ENCODE results near the gene HTATSF1.

HTATSF1 gene, protein sequence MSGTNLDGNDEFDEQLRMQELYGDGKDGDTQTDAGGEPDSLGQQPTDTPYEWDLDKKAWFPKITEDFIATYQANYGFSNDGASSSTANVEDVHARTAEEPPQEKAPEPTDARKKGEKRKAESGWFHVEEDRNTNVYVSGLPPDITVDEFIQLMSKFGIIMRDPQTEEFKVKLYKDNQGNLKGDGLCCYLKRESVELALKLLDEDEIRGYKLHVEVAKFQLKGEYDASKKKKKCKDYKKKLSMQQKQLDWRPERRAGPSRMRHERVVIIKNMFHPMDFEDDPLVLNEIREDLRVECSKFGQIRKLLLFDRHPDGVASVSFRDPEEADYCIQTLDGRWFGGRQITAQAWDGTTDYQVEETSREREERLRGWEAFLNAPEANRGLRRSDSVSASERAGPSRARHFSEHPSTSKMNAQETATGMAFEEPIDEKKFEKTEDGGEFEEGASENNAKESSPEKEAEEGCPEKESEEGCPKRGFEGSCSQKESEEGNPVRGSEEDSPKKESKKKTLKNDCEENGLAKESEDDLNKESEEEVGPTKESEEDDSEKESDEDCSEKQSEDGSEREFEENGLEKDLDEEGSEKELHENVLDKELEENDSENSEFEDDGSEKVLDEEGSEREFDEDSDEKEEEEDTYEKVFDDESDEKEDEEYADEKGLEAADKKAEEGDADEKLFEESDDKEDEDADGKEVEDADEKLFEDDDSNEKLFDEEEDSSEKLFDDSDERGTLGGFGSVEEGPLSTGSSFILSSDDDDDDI

DNA sequence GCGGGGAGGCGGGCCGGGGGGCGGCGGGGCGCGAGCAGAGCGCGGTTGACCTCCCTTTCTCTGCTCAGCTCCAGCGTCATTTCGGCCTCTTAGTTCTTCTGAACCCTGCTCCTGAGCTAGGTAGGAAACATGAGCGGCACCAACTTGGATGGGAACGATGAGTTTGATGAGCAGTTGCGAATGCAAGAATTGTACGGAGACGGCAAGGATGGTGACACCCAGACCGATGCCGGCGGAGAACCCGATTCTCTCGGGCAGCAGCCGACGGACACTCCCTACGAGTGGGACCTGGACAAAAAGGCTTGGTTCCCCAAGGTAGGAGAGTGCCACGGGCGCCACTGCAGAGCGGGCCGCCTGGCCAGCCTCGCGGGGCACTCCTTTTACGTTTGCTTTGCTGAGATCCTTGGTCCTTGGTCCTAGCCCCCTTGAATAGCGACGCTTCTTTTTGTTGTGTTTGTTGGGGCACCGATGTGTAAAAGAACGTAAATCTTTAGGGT is at the start of gene HTATSF1:
HTATSF1 (plus strand) TSS at position 37 of the 497 bp plus-strand sequence; CDS start at position 130, 93 bp downstream.
- no peak for DNase-seq (ENCODE audit: low read depth, low spot score)

DNA sequence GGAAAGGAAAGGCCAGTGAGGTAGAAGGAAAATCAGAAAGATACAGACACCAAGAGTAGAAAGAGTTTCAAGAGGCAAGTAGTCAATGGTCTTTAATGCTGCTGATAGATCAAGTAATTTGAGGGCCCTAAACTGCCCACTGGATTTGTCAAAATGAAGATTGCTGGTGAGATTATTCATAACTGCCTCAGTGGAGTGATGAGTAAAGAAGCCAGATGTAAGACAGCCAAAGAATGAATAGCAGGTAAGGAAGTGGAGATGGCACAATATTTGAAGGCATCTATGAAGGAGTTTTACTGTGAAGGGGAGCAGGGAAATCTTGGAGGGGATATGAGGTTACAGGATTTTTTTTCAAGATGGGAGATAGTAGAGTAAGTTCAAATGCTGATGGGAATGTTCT is 49.4 kb upstream of the HTATSF1 start:
- no peak for DNase-seq (ENCODE audit: low read depth, low spot score)

DNA sequence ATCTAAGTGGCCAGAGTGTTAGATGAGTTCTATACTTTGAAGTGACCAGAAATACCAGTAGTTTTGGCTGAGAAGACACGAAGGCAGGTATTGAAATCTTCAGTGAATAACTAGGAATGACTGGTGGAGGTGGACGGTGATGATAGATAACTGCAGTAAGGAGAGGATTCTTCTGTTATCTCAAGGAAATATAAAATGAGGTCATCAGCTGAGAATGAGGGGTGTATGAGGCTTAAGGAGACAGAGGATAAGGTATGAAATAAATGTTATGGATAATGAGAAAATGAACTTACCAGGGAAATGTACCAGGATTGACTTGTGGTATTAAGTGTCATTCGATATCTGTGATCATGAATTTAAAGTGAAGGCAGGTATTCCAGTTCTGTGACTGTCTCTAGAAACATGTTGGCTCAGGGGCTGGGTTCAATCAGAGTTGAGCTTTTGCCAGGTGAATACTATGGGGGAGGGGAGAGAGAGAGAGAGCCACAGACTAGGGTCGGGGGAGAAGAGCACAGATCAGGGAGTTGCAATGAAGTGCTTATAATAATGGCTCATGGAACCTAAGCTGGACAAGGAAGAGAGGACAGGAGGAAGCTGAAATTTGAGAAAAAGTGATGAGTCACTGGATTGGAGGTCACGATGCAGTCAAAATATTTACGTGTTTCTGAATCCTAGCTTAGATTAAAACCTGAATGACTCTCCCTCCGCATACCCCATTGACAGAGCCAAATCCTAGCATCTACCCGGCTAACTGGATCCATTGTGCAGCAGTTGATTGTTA is 47.2 kb upstream of the HTATSF1 start:
- no peak for DNase-seq (ENCODE audit: low read depth, low spot score)

DNA sequence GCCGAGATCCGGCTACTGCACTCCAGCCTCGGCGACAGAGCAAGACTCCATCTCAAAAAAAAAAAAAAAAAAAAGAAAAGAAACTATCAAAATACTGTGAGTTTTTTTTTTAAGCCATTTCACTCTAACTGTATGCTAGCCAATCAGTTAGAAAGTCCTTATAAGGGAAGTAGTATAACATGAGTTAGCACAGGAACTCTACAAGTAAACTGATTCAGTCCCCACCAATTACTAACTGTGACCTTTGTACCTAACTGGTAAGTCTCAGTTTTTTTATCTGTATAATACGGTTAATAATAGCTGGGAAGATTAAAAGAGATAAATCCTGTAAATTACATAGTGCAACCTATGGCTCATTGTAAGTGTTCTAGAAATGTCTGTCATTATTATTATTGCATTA is 44.8 kb upstream of the HTATSF1 start:
- DNase-seq (ENCODE audit: low read depth, low spot score), result no peak

DNA sequence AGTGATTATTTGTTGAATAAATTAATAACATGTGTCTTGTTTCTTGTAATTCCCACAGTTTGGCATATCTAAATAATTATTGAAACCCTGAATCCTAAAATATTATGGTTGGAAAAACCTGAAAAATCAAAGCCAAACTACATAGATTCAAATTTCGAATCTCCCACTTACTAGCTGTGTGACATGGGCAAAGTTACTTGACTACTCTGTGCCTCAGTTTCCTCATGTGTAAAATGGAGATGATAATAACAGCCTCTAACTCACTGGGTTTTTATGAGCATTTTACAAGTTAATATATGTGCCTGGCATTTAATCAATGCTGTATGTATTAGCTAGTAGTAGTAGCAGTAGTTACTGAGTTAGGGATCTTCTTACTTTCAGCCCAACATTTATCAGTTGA is 44.3 kb upstream of the HTATSF1 start:
- DNase-seq (ENCODE audit: low read depth, low spot score), result no peak

DNA sequence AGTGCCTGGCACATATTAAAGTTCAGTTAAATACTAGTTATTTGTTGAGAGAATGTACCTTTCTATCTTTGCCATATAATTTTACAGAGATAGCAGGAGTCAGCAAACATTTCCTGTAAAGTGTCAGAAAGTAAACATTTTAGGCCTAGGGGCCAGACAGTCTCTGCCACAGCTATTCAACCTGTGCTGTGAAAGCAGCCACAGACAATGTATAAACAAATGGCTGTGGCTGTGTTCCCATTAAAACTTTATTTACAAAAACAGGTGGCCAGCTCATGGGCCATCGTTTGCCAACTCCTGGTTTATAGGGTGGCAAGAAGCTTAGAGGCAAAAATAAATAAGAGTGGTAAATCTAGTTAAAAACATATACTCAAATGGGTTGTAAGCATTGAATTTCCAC is 43.6 kb upstream of the HTATSF1 start:
- no peak for DNase-seq (ENCODE audit: low read depth, low spot score)

DNA sequence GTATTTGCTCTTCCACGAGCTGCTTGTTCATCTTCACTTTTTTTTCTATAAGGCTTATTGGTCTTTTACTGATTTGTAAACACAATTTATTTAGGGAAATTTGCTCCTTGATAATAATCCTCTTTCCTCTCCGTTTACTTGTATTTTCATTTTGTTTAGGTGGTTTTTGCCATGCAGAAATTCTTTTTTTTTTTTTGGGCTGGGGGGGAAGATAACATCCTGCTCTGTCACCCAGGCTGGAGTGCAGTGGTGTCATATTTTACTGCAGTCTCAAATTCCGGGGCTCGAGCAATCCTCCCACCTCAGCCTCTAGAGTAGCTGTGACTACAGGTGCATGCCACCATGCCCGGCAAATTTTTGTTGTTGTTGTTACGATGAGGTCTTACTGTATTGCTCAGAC is 41.3 kb upstream of the HTATSF1 start:
- no peak for DNase-seq (ENCODE audit: low read depth, low spot score)

DNA sequence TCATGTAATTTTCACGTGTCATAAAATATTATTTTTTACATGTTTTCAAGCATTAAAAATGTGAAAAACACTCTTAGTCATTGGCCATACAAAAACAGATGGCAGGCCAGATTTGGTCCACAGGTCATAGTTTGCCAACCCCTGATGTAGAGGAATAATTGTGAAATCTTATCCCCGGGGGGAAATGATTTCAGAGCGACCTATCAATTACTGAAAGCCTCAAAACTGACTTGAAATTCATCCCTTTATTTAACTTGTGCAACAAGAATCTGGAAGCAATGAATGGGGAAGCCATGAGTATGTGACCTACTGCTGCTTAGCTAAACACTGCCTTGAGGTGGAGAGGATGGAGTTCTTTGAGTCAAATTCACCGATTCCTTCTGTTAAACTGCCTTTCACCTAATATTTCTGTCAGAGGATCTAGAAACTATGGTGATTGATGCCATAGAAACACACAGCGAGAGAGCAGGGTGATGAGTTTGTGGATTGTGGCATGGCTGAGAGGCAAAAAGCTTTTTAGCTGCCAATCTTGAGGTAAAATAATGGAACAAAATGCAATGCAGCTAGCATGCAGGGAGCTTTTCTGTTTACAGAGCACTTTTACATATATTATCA is 40.0 kb upstream of the HTATSF1 start:
- no peak for DNase-seq (ENCODE audit: low read depth, low spot score)

DNA sequence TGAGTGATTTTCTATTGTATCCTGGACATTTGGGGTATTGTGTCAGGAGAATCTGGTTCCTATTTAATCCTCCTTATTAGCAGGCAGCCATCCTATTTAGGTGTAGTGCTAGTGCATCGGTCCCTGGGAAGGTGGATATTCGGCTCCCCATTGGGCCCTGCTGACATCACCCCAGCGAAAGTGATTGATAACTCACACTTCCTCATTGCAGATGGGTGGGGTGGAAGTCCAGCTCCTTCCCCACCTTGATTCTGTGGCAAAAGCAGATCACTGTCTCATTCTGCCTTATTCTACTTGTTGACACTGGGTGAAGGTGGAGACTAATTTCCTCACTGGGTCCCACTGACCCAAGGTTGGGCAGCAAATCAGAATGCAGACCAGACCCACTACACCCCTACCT is 32.8 kb upstream of the HTATSF1 start:
- DNase-seq (ENCODE audit: low read depth, low spot score), result no peak

DNA sequence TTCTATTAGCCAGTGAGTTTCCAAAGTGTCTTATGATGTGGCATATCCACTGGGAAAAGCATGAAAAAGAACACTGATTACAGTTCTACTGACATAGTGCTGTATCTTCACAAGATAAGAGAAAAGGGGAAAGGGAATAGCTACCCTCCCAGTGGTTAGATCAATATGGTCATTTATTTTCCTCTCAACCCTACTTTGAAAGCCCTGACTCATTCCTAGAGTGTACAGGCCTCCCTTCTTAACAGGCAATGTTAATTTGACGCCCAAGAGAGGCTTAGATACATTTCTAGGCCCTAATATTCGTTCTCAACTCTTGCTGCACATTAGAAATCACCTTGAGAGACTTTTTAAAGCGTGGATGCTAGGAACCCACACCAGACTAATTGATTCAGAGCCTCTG is 30.1 kb upstream of the HTATSF1 start:
- DNase-seq (ENCODE audit: low read depth, low spot score), result no peak

DNA sequence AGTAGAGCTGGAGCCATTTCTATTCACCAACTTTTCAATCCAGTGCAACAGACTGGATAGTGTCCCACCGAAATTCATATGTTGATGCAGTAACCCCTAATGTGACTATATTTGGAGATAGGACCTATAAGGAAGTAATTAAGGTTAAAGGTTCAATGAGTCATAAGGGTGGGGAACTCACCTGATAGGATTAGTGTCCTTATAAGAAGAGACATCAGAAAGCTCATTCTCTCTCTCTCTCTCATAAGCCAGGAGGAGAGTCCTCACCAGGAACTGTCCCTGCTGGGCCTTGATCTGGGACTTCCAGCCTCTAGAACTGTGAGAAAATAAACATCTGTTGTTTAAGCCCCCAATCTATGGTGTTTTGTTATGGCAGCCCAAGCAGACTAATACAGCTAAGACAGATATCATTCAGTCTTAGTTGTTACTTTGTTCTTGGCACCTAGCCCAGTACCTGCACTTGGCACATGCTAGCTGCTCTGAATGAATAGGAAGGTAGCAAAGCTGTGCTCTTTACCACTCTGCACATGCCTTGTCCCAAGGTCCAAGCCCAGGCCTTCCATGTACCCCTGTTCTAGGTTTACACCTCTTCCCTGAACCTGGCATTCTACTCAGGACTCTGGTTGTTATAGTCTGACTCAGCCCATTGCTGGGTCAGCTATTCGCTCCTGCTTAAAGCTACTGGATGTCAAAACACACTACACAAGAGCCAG is 28.8 kb upstream of the HTATSF1 start:
- no peak for DNase-seq (ENCODE audit: low read depth, low spot score)

DNA sequence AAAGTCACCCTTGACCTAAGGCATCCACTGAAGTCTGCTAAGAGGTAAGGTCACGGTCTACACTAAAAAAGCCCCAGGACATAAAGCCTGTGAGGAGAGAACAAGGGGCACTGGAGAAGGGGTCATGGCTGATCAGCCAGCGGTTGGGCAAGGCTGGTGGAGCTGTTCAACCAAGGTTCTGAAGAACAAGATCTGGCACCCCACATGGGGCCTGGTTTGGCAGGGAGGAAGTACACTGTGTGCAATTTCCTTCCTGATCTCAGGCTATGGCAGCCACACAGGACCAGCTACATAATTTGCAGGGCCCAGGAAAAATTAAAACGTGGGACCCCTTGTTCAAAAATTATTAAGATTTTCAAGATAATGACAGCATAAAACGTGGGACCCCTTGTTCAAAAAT is 23.7 kb upstream of the HTATSF1 start:
- DNase-seq (ENCODE audit: low read depth, low spot score), result no peak

DNA sequence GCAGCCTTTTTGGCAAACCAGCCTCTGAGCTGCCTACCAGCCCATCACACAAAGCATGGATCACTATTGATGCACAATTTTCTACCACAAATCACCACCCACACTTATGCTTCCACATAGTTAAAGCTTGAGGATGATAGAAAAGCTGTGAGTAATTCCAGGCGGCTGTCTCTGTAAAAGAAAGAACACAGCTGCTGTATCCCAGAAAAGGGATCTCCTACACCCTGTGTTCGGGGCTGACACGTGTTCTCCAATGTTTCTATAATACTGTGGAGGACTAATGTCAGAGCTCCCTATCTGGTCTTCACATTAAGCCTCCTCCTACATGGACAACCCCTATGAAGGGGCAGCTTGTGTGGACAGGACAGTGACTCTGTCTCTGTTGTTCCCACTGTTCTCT is 22.2 kb upstream of the HTATSF1 start:
- DNase-seq (ENCODE audit: low read depth, low spot score), result no peak

DNA sequence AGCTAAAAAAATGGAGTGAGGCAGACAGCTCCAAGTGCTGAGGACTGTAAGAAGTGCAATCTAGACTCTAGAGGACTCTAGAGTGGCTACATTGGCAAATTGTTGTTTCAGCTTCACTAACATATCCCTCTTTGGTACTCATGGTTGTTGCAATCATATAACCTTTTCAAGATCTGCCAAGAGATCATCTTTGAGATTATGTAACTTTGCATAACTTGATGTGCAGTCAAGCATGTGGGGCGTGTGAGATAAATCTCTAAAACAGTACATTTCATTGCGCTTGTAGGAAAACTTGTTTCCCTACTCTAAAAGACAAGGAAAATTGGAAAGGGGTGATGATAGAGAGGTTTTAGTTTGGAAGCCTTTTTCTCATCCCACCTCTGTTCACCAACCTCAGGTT is 20.9 kb upstream of the HTATSF1 start:
- DNase-seq (ENCODE audit: low read depth, low spot score), result no peak

DNA sequence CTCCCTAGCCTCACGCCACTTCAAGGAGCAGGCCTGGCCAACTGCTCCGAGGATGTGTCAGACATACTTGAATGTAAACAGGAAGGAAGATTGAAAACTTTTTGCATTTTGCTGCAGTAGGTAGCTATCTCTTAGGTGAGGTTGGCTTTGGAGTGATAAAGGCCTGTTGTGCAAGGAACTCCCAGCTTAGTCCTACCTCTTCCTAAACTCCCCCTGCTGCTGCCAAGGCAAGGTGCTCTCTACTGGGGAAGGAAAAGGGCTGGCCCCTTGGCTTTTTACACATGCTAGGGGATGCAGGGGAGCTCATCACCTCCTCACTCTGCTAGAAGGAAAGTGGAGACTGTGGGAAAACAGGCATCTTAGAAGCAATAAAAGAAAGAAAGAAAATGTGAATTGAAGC is 20.4 kb upstream of the HTATSF1 start:
- DNase-seq (ENCODE audit: low read depth, low spot score), result no peak

DNA sequence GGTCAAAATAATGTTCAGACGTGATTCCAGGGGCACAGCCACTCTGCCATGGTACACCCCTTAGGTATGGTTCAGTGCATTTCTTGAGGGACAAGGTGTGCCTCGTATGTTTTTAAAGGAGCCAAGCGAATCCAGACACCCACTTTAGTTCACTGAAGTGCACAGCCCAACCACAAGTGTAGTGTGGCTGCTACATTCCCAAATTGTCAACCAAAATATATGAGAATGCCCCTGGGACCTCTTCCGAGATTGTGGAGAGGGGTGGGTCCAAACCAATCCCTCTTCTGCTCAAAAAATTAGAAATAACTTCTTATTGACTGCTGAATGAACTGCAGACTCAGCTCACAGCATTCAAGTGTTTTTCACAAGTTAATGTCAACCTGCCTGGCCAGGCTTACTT is 17.0 kb upstream of the HTATSF1 start:
- no peak for DNase-seq (ENCODE audit: low read depth, low spot score)

DNA sequence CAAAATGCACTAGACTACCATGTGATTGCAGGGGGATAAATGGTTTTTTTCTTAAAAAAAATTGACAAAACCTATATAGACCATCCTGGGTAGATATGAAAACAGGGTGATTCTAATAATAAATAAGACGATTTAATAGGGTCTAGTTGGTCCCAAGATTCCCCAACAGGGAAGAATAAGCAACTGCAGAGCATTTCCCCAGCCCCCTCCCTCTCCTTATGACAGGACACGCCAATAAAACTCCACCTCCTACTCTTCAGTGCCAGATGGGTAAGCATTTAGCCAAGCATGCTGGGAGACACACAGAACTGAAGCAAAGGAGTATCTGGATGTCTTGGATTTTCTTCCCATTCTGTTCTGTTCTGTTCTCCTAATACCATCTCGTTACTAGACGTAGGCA is 9.7 kb upstream of the HTATSF1 start, which contains the start of gene BRS3:
BRS3 (plus strand) TSS at position 301 of the 400 bp plus-strand sequence. CDS start 168 bp downstream, outside the sequence.
- no peak for DNase-seq (ENCODE audit: low read depth, low spot score)

DNA sequence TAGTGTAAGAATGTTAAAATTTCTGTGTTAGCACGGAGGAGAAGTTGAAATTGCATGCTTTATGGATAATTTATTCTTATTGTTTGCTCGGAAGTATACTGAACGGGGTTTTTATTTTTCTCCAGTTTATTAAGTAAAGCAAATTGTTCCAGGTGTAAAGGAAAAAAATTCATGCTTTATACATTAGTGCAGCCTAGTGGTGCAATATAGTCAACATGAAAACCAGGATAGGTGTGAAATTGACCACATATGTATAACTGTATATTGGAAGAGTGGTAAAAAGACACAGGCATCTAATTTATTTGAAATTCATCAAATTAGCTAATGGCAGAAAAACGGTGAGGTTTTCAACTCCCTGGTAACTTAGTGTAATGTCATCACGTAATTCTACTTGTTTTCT is 8.7 kb upstream of the HTATSF1 start:
- DNase-seq (ENCODE audit: low read depth, low spot score), result no peak

DNA sequence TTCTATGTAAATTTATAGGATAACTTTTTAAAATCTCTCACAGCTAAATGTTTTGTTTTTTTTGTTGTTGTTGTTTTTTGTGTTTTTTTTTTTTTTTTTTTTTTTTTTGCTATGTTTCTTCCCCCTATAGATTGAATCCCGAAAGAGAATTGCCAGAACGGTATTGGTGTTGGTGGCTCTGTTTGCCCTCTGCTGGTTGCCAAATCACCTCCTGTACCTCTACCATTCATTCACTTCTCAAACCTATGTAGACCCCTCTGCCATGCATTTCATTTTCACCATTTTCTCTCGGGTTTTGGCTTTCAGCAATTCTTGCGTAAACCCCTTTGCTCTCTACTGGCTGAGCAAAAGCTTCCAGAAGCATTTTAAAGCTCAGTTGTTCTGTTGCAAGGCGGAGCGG is 5.6 kb upstream of the HTATSF1 start:
- no peak for DNase-seq (ENCODE audit: low read depth, low spot score)

DNA sequence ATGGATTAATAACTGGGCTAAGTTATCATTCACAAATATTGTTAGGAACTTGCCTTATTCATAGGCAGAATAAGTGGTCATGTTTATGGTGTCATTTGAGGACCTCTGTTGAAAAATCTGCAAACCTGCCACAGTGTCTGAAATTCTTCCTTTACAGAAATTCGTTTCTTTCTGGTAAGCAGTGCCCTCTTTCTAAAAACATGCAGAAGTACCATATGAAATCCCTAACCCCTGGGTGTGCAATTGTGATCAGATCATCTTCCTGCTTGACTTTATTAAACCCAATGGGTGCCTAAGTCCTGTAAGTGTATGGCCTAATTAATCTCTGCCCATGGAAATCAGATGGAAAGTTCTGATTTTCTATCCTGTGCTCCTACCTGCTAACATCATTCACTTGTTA is 4.4 kb upstream of the HTATSF1 start:
- DNase-seq (ENCODE audit: low read depth, low spot score), result no peak

DNA sequence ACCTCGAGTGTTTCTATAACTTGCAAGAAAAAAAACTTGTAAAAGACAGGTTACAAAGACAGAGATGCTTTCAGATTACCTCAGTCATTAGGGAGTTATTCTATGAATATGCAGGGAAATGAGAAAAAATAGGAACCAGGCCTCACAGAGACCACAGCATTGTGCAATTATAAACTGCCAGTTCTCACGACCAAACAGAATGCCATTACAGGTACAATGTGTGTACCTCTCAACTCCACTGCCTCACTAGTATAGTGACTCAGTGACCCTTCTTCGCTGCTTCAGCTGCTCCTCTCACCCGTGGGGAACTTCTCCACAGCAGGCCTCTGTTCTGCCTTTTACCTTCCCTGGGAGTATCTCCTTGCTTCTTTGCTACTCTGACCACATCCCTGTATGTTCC is 2.3 kb upstream of the HTATSF1 start:
- no peak for DNase-seq (ENCODE audit: low read depth, low spot score)

Measured in smooth muscle cell of the brain vasculature (primary cell).